Lower leg skin (tissue), 3 donors: ENCODE data around the gene RBMXL2.

Source experiments
- CTCF ChIP-seq, 3 donors: fragments of 450-650 bp; IDR thresholded peaks; one replicate each; pipeline ENCODE4 v1.5.1; 2016; ENCODE audit warnings: antibody characterized with exemption in 3 of 3, mild to moderate bottlenecking in 3 of 3, moderate library complexity in 2 of 3
- POLR2A ChIP-seq, 2 donors: fragments of 450-650 bp; IDR thresholded peaks; one replicate each; pipeline ENCODE4 v1.6.1; 2016 to 2017; ENCODE audit warnings: antibody characterized with exemption in 2 of 2, mild to moderate bottlenecking in 1 of 2, moderate library complexity in 1 of 2

GRCh38 chr11:7116370-7116769, 27.6 kb downstream of the RBMXL2 start:
- TF ChIP-seq CTCF (IDR thresholded peaks at IDR 0.05) (no peak), POLR2A (IDR thresholded peaks at IDR 0.05) (no peak)
